C4-2B (cell line): Measurements from ENCODE around the gene RWDD4.

ENCODE experiments used
- H3K27ac ChIP-seq: fragments of 450-650 bp; 2 replicates; pipeline ENCODE4 v1.5.1; 2017
- CTCF ChIP-seq: fragments of 450-650 bp; conservative IDR thresholded peaks from 2 replicates; pipeline ENCODE4 v1.5.1; 2017; ENCODE audit warnings: mild to moderate bottlenecking
- ZFX ChIP-seq: fragments of 450-650 bp; IDR thresholded peaks from 2 replicates; pipeline ENCODE4 v1.6.1; 2017

Gene RWDD4

DNA sequence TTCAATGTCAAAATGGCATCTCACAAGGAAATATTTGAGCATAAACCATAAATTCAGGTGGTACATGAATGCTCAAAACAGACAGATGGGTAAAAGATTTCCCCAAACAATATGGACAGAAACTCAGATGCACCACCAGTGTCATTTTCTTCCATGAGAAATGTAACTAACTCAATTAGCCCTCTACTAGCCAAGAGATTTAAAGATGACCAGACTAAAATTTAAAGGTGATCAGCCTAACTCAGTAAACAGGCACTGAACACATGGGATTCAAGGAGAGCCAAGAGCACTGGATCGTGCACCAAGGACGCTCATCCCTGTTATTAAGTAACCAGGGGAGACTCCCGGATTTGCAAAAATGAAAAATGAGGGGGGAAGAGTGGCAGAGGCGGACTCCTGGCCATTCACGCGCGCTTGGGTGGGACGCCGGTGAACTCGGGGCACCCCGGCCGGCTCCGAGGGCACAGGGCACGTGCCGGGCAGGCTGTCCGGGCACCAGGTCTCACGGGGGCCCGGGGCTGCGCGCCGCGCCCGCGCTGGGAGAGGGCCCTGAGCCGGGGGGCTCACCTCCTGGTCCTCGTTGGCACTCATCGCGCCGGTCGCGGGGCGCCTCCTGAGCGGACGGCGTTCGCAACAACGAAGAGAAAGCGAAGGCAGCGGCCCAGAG is 490 bp downstream of the RWDD4 start:
- TF ChIP-seq CTCF (no peak), ZFX (no peak)
- H3K27ac ChIP-seq: peak overlapping the region; percentile 93

DNA sequence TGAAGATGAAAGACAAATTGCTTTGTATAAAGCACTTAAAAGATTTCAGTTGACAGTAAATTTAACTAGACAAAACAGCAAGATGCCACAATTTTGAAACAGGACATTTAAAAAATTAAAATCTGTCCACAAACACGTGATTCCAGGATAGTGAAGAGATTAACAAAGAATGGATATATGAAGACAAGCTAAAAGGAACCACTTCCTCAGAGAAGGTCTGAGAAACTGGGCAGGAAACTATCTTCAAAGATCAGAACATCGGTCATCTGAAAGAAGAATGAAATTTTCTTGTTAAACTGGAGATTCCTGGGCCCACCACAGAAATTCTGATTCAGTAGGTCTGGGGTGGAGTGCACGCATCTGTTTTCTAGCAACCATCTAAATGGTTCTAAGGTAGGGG is 1.4 kb downstream of the RWDD4 start:
- no peak overlapping the region for H3K27ac ChIP-seq
- TF ChIP-seq CTCF (no peak), ZFX (no peak)

DNA sequence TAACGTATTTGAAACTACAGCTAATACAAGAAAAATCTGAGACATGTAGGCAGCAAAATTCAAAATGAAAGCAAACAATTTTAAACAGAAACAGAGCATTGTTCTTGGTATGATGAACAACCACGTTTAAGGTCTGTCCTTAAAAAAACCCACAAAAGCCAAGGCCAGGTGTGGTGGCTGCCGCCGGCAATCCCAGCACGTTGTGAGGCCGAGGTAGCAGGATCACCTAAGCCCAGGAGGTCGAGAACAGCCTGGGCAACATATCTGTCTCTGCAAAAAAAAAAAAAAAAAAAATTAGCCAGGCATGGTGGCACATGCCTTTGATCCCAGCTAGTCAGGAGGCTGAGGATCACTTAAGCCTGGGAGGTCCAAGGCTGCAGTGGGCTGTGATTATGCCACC is 13.7 kb downstream of the RWDD4 start:
- no peak overlapping the region for H3K27ac ChIP-seq
- TF ChIP-seq ZFX (no peak), CTCF (no peak)

- H3K27ac ChIP-seq: no peak overlapping the region
- TF ChIP-seq CTCF (no peak), ZFX (no peak)
Measured at GRCh38 chr4:183639291-183639690, 19.7 kb downstream of the RWDD4 start.

GRCh38 chr4:183638436-183638835 is 20.5 kb downstream of the RWDD4 start:
- H3K27ac ChIP-seq: no peak overlapping the region
- no peak for TF ChIP-seq ZFX
- no peak for TF ChIP-seq CTCF

- no peak overlapping the region for H3K27ac ChIP-seq
Measured at GRCh38 chr4:183637461-183637860, 21.5 kb downstream of the RWDD4 start.

DNA sequence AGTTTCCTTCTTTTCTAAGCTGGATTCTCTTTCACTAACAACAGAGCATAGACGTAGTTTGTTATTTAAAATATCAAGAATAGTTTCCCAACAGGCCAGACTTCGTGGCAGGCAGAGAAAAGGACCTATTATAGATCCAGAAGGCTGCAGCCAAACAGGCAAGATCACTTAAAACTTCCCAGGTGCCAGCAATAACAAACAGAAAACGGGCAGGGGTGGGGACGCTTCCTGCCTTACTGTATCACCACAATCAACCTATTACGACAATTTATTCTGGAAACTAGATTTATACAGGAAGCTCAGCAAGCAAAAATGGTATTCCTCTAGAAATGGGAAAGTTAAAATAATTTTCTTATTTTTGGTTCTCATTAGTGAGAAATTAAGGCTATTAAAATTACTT is 22.1 kb downstream of the RWDD4 start:
- peak overlapping the region; percentile 18; the same call in 1 of the 2 replicates for H3K27ac ChIP-seq

More at GRCh38 chr4:183637461-183637860, 21.5 kb downstream of the RWDD4 start:
- TF ChIP-seq CTCF (no peak), ZFX (no peak)

More for the DNA sequence above, 22.1 kb downstream of the RWDD4 start:
- TF ChIP-seq ZFX (no peak), CTCF (no peak; the same call in 1 of the 2 replicates)
